Tibial artery (tissue), 4 donors: Measurements from ENCODE around the gene LOXL1.

Experiments
- DNase-seq, 2 donors: peaks; one replicate each; pipeline ENCODE4 v3.0.0-alpha.2; 2019
- H3K27ac ChIP-seq, 2 donors: fragments of 200-600 bp; sonication (generic) in 1 of 2; 1 replicate in 1 of 2; 2 replicates in 1 of 2; pipeline ENCODE4 v1.5.1; 2018 to 2019; ENCODE audit warnings: mild to moderate bottlenecking in 1 of 2
- H3K27me3 ChIP-seq, 2 donors: fragments of 200-600 bp; sonication (generic) in 1 of 2; one replicate each; pipeline versions ENCODE4 v1.5.1 to v1.6.0; 2016 to 2019
- H3K36me3 ChIP-seq, 3 donors: fragments of 200-600 bp; sonication (generic) in 2 of 3; one replicate each; pipeline ENCODE4 v1.5.1; 2016 to 2019; ENCODE audit warnings: mild to moderate bottlenecking in 2 of 3
- H3K4me1 ChIP-seq, 4 donors: fragments of 200-600 bp; sonication (generic) in 2 of 4; 1 replicate in 3 of 4; 2 replicates in 1 of 4; pipeline ENCODE4 v1.5.1; 2016 to 2019
- H3K4me3 ChIP-seq, 2 donors: fragments of 200-600 bp; sonication (generic) in 1 of 2; 1 replicate in 1 of 2; 2 replicates in 1 of 2; pipeline ENCODE4 v1.5.1; 2018 to 2019; ENCODE audit warnings: mild to moderate bottlenecking in 2 of 2
- H3K9me3 ChIP-seq, 3 donors: fragments of 200-600 bp; sonication (generic) in 1 of 3; one replicate each; pipeline ENCODE4 v1.5.1; 2016 to 2019
- CTCF ChIP-seq, 2 experiments: fragments of 200-600 bp in 1 of 2; fragments of 450-650 bp in 1 of 2; IDR thresholded peaks; one replicate each; pipeline ENCODE4 v1.5.1; 2017 to 2019; ENCODE audit warnings: antibody characterized with exemption in 2 of 2, mild to moderate bottlenecking in 1 of 2, moderate library complexity in 1 of 2
- intact Hi-C: fragments of 100-400 bp; cut with DNase I; formaldehyde crosslinking; loops from one replicate; pipeline ENCODE4 v1.15.0; 2023; ENCODE audit warnings: low total_unique reads

The LOXL1 gene

DNA sequence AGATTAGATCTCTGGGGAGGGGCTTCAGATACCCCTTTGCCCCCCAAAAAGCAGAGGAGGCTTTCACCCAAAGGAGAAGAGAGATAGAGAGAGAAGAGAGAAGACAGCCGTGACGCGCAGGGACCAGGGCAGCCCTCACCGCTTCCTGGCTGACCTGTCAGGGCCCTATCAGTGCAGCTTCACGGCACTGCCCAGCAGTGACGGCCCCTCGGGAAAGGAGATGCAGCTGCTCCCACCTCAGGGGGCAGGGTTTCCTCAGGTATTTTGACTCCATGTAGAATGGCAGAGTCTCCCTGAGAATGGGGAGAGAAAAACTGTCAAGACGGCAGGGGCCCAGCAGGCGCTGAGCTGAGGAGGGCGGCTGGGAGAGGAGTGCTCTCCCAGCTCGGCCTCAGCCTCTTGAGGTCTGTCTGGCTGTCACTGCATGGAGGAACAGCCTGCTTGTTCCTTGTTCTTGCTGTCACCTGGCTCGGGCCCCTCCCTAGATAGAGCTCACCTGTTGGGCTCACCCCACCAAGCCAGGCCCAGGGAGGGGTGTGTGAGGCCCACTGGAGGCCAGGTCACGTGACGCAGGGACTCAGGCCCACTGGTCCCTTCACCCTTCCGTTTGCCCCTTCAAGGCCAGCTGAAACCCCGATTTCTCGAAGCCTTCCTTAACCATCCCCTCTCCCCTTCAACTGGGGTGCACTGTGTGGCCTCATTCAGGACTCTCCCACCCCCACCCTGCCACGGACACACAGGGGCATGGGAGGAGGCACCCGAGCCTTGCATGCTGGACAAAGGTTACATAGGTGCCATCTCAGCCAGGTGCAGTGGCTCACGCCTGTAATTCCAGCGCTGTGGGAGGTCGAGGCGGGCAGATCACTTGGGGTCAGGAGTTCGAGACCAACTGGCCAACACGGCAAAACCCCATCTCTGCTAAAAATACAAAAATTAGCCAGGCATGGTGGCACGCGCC lies 28.2 kb downstream of the LOXL1 start:
- Histone ChIP-seq H3K4me1 (peaks cover 15 to 55% (median 40%) of the 10 kb centered on the region in 4 donors), H3K36me3 (peaks cover 3 to 4% (median 3%) of the 10 kb centered on the region in 3 donors), H3K27me3 (no peaks in the 10 kb centered on the region), H3K9me3 (no peaks in the 10 kb centered on the region), H3K4me3 (no peak overlapping the region), H3K27ac (peak overlapping the region; percentile 95 to 97)
- intact Hi-C loops, result no loop called here
- peak in 1 of 2 donors; percentile 66 for DNase-seq
- TF ChIP-seq CTCF (IDR thresholded peaks at IDR 0.05), result no peak

- Histone ChIP-seq H3K27ac (peak overlapping the region in 1 of 2 donors; percentile 37), H3K27me3 (no peaks in the 10 kb centered on the region), H3K36me3 (no peaks in the 10 kb centered on the region), H3K4me3 (no peak overlapping the region), H3K4me1 (peaks cover 15 to 50% (median 40%) of the 10 kb centered on the region in 4 donors), H3K9me3 (no peaks in the 10 kb centered on the region)
- peak in 1 of 2 donors; percentile 48 for DNase-seq
- intact Hi-C loops, result no loop called here
- no peak for TF ChIP-seq CTCF (IDR thresholded peaks at IDR 0.05)
Measured at GRCh38 chr15:73955326-73955725, 29.1 kb downstream of the LOXL1 start.

GRCh38 chr15:73955861-73956742 lies 29.8 kb downstream of the LOXL1 start:
- DNase-seq, result peak in 1 of 2 donors; percentile 61
- H3K4me3 ChIP-seq, result no peak overlapping the region
- no peaks in the 10 kb centered on the region for H3K27me3 ChIP-seq
- H3K9me3 ChIP-seq, result no peaks in the 10 kb centered on the region
- peak overlapping the region; percentile 37 to 42 for H3K27ac ChIP-seq
- intact Hi-C loops, result no loop called here
- H3K4me1 ChIP-seq, result peaks cover 11 to 42% (median 32%) of the 10 kb centered on the region in 4 donors
- TF ChIP-seq CTCF (IDR thresholded peaks at IDR 0.05), result no peak
- H3K36me3 ChIP-seq, result no peaks in the 10 kb centered on the region

DNA sequence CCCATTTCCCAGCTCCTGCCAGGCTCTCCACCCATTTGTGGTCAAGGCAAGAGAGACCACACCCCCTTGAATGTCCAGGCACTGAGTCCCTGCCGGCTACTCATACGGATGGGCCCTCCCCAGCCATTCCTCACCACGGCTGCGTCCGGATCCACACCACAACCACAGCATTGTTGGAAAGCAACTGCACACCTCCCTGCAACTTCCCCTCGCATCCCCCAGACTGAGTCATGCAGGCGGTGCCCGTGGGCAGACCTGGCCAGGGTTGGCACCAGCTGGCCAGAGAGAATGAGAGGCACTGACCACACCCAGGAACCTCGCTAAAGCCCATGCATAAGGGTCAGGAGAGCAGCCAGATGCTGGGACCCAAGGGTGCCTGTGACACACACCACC lies 30.5 kb downstream of the LOXL1 start:
- no peaks in the 10 kb centered on the region for H3K9me3 ChIP-seq
- intact Hi-C loops, result no loop called here
- H3K4me3 ChIP-seq, result no peak overlapping the region
- H3K4me1 ChIP-seq, result peaks cover 5 to 38% (median 28%) of the 10 kb centered on the region in 4 donors
- no peak for TF ChIP-seq CTCF (IDR thresholded peaks at IDR 0.05)
- peak overlapping the region; percentile 37 to 42 for H3K27ac ChIP-seq
- DNase-seq, result peak; percentile 60 to 83
- H3K27me3 ChIP-seq, result no peaks in the 10 kb centered on the region
- H3K36me3 ChIP-seq, result no peaks in the 10 kb centered on the region

GRCh38 chr15:73957276-73957675 lies 31.0 kb downstream of the LOXL1 start:
- Histone ChIP-seq H3K4me1 (peaks cover 0 to 32% (median 23%) of the 10 kb centered on the region in 4 donors), H3K27me3 (no peaks in the 10 kb centered on the region), H3K36me3 (no peaks in the 10 kb centered on the region), H3K9me3 (no peaks in the 10 kb centered on the region), H3K4me3 (no peak overlapping the region), H3K27ac (peak overlapping the region; percentile 37 to 42)
- intact Hi-C loops, result no loop called here
- DNase-seq, result peak in 1 of 2 donors; percentile 63
- no peak for TF ChIP-seq CTCF (IDR thresholded peaks at IDR 0.05)
